Measurements from ENCODE around the gene DCPS. TPM values are rescaled to one million over a fixed set of nuclear protein-coding genes. Genes with fewer than 3 reads are reported as not detected.

Gene DCPS
- total RNA-seq, 1 experiment from 2014 or later, result 52.6 TPM

- ATAC-seq (no peak), DNase-seq (no peak)
- ChIA-PET CTCF (no interaction called here), POLR2A (ENCODE audit: unreplicated experiment) (no interaction called here)
- Histone ChIP-seq H3K79me2 (ENCODE audit: low read length) (peaks cover 58% of the 10 kb centered on the region), H3K9ac (ENCODE audit: low read length) (peak overlapping the region; percentile 97), H2AFZ (ENCODE audit: low read length) (no peak overlapping the region), H3K4me1 (ENCODE audit: insufficient read depth, low read length) (peaks cover 10% of the 10 kb centered on the region), H3K36me3 (ENCODE audit: low read depth, low read length) (peaks cover 55% of the 10 kb centered on the region), H3K4me3 (ENCODE audit: low read length) (peak overlapping the region; percentile 96), H3K27ac (ENCODE audit: low read length) (0 out of 2 replicates have a peak overlapping the region, but pooled peaks have one; percentile 61), H3F3A (ENCODE audit: low read length, unreplicated experiment) (no peaks in the 10 kb centered on the region), H4K20me1 (ENCODE audit: low read length) (peaks cover 5% of the 10 kb centered on the region; the same call in 1 of the 2 replicates), H3K27me3 (ENCODE audit: low read length) (no peaks in the 10 kb centered on the region), H3K9me2 (replicated peaks; ENCODE audit: low read length) (no peaks in the 10 kb centered on the region), H3K9me3 (ENCODE audit: low read length) (no peaks in the 10 kb centered on the region), H3K4me2 (ENCODE audit: low read length) (peak overlapping the region; percentile 96)
- TF ChIP-seq CTCF (conservative IDR thresholded peaks at IDR 0.05; ENCODE audit: low read depth, low read length), result no peak
- TF ChIP-seq EZH2phosphoT487 (IDR thresholded peaks at IDR 0.05; ENCODE audit: borderline replicate concordance, low read length), result no peak
- no peak for TF ChIP-seq EZH2 (IDR thresholded peaks at IDR 0.05; ENCODE audit: low read length, unreplicated experiment)
- BruUV-seq (replicated peaks), result TSS peak; percentile 44
- intact Hi-C loops (cut with micrococcal nuclease), result loop anchor here (1.0 to 2.0 kb wide), 2 partner anchors 35 to 56 kb away; partner anchors contain the start of genes FAM118B and RPUSD4
Observed at GRCh38 chr11:126267650-126268049, 36.2 kb upstream of the DCPS start.

GRCh38 chr11:126268361-126268707 lies 35.5 kb upstream of the DCPS start:
- Histone ChIP-seq H3K9ac (ENCODE audit: low read length) (peak overlapping the region; percentile 97), H3K9me3 (ENCODE audit: low read length) (no peaks in the 10 kb centered on the region), H2AFZ (ENCODE audit: low read length) (peak overlapping the region; percentile 52; the same call in 1 of the 2 replicates), H3K27ac (ENCODE audit: low read length) (peak overlapping the region; percentile 61), H3F3A (ENCODE audit: low read length, unreplicated experiment) (no peaks in the 10 kb centered on the region), H3K79me2 (ENCODE audit: low read length) (peaks cover 58% of the 10 kb centered on the region), H3K36me3 (ENCODE audit: low read depth, low read length) (peaks cover 53% of the 10 kb centered on the region), H3K4me3 (ENCODE audit: low read length) (peak overlapping the region; percentile 96), H3K4me1 (ENCODE audit: insufficient read depth, low read length) (peaks cover 10% of the 10 kb centered on the region), H4K20me1 (ENCODE audit: low read length) (peaks cover 5% of the 10 kb centered on the region; the same call in 1 of the 2 replicates), H3K27me3 (ENCODE audit: low read length) (no peaks in the 10 kb centered on the region), H3K9me2 (replicated peaks; ENCODE audit: low read length) (no peaks in the 10 kb centered on the region), H3K4me2 (ENCODE audit: low read length) (peak overlapping the region; percentile 96)
- peak; percentile 33 for ATAC-seq
- ChIA-PET POLR2A (ENCODE audit: unreplicated experiment) (interaction anchor here (0.5 to 0.6 kb wide), 2 partner anchors 40 to 42 kb away, joined by 6 to 8 read pairs; no protein-coding TSS in a partner anchor), CTCF (no interaction called here)
- TF ChIP-seq EZH2phosphoT487 (IDR thresholded peaks at IDR 0.05; ENCODE audit: borderline replicate concordance, low read length), result no peak
- no peak for TF ChIP-seq CTCF (conservative IDR thresholded peaks at IDR 0.05; ENCODE audit: low read depth, low read length)
- no peak for TF ChIP-seq EZH2 (IDR thresholded peaks at IDR 0.05; ENCODE audit: low read length, unreplicated experiment)
- intact Hi-C loops (cut with micrococcal nuclease), result loop anchor here (1.0 to 2.0 kb wide), 2 partner anchors 36 to 57 kb away; partner anchors contain the start of genes FAM118B and RPUSD4
- no peak for DNase-seq
- BruUV-seq (replicated peaks), result no TSS peak

All from PC-3 (cell line).